Gastrocnemius medialis (tissue), 4 donors: ENCODE data around the gene TRAF3IP3. TPM values are rescaled to one million over a fixed set of nuclear protein-coding genes. Genes with fewer than 3 reads are reported as not detected.

Experiments used
- ATAC-seq, 2 donors: fragments of 150-250 bp; one replicate each; pipeline ENCODE4 v1.9.1; 2016
- DNase-seq, 2 donors: peaks; one replicate each; pipeline ENCODE4 v3.0.0-alpha.2; 2019
- H3K27ac ChIP-seq, 4 donors: fragments of 200-600 bp; sonication (generic); 1 replicate in 1 of 4; 2 replicates in 3 of 4; pipeline ENCODE4 v1.5.1; 2016 to 2018; ENCODE audit warnings: mild to moderate bottlenecking in 2 of 4, moderate library complexity in 1 of 4
- H3K27me3 ChIP-seq, 3 donors: fragments of 200-600 bp; sonication (generic) in 2 of 3; 1 replicate in 1 of 3; 2 replicates in 2 of 3; pipeline versions ENCODE4 v1.5.1 to v1.6.0; 2016 to 2019; ENCODE audit warnings: mild to moderate bottlenecking in 1 of 3, moderate library complexity in 1 of 3
- H3K36me3 ChIP-seq, 2 donors: fragments of 200-600 bp; sonication (generic) in 1 of 2; one replicate each; pipeline ENCODE4 v1.5.1; 2017 to 2018
- H3K4me1 ChIP-seq, 2 donors: fragments of 200-600 bp; sonication (generic) in 1 of 2; one replicate each; pipeline ENCODE4 v1.5.1; 2016 to 2017; ENCODE audit warnings: mild to moderate bottlenecking in 2 of 2
- H3K4me3 ChIP-seq, 4 donors: fragments of 200-600 bp; sonication (generic) in 3 of 4; 1 replicate in 1 of 4; 2 replicates in 3 of 4; pipeline ENCODE4 v1.5.1; 2016 to 2019; ENCODE audit warnings: mild to moderate bottlenecking in 2 of 4
- H3K9me3 ChIP-seq, 3 donors: fragments of 200-600 bp; sonication (generic) in 2 of 3; 1 replicate in 1 of 3; 2 replicates in 2 of 3; pipeline ENCODE4 v1.5.1; 2016 to 2019
- POLR2A ChIP-seq, 2 donors: fragments of 450-650 bp; IDR thresholded peaks; one replicate each; pipeline ENCODE4 v1.6.1; 2017; ENCODE audit warnings: antibody characterized with exemption in 2 of 2, mild to moderate bottlenecking in 2 of 2, moderate library complexity in 2 of 2
- in situ Hi-C, 4 donors: fragments of 200-750 bp; cut with MboI; loops; one replicate each; pipeline versions ENCODE4 v1.15.0 to v1.8.0; 2017; ENCODE audit warnings: low sequenced_read_pairs in 4 of 4
- intact Hi-C: fragments of 100-400 bp; cut with DNase I; formaldehyde crosslinking; loops from one replicate; pipeline ENCODE4 v1.15.1; 2023; ENCODE audit warnings: low total_unique reads
- total RNA-seq, 4 donors: library from RNA; depleted of rRNA; stranded (reverse); fragments of >200 nt; gene quantifications; one replicate each; pipeline versions ENCODE4 v1.1.0 to v1.2.3, GENCODE V29; 2016
- TF ChIP-seq, protein P1 (sequence below), 5 experiments: fragments of 450-650 bp in 3 of 5; fragments of 200-600 bp in 2 of 5; sonication (generic) in 2 of 5; IDR thresholded peaks in 4 of 5; conservative IDR thresholded peaks in 1 of 5; 1 replicate in 4 of 5; 2 replicates in 1 of 5; pipeline ENCODE4 v1.5.1; 2016 to 2019; ENCODE audit warnings: antibody characterized with exemption in 5 of 5, mild to moderate bottlenecking in 3 of 5, moderate library complexity in 3 of 5

Gene TRAF3IP3
- total RNA-seq, 4 donors from 2014 or later: 0.16 to 1.5 (median 0.35) TPM; not detected in 1

DNA sequence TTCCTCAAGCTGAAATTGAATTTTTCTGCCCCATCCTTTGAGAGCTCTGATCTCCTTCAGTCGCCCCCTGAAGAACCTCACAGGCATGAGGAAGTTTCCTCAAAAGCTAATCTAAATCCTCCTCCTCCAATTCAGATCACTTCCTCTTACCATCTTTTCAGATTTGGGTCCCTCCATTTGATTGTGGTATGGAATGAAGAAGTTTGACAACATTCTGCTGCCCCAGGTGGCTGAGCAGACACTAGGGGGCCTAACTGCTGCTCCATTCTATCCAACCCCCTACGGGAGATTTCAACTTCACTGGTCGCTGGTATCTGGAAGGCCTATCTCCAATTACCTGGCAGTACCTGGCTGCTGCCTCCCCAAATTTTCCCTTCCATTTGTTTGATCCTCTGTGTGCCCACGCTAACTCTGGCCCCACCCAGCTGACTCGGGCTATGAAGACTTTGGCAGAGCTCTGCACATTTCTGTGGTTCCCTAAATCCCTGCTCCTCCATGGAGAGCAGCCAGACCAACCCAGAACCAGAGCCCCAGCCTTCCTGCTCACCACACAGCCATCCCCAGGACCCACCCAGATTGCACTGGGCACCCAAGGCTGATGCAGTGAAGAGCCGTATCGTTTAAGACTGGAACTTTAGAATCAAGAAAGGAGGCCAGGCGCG is 42.3 kb downstream of the TRAF3IP3 start:
- no peak for TF ChIP-seq POLR2A (IDR thresholded peaks at IDR 0.05)
- TF ChIP-seq, protein P1, sequence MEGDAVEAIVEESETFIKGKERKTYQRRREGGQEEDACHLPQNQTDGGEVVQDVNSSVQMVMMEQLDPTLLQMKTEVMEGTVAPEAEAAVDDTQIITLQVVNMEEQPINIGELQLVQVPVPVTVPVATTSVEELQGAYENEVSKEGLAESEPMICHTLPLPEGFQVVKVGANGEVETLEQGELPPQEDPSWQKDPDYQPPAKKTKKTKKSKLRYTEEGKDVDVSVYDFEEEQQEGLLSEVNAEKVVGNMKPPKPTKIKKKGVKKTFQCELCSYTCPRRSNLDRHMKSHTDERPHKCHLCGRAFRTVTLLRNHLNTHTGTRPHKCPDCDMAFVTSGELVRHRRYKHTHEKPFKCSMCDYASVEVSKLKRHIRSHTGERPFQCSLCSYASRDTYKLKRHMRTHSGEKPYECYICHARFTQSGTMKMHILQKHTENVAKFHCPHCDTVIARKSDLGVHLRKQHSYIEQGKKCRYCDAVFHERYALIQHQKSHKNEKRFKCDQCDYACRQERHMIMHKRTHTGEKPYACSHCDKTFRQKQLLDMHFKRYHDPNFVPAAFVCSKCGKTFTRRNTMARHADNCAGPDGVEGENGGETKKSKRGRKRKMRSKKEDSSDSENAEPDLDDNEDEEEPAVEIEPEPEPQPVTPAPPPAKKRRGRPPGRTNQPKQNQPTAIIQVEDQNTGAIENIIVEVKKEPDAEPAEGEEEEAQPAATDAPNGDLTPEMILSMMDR (IDR thresholded peaks at IDR 0.05 in 4 of 5, conservative IDR thresholded peaks at IDR 0.05 in 1 of 5): no peak
- Histone ChIP-seq H3K4me3 (no peak overlapping the region), H3K4me1 (peaks cover 0 to 11% of the 10 kb centered on the region in 2 donors), H3K9me3 (no peaks in the 10 kb centered on the region), H3K27ac (no peak overlapping the region), H3K27me3 (peaks cover 0 to 13% (median 10%) of the 10 kb centered on the region in 3 donors), H3K36me3 (no peaks in the 10 kb centered on the region)
- no peak for DNase-seq
- in situ Hi-C loops: no loop called here
- intact Hi-C loops: no loop called here
- no peak for ATAC-seq

DNA sequence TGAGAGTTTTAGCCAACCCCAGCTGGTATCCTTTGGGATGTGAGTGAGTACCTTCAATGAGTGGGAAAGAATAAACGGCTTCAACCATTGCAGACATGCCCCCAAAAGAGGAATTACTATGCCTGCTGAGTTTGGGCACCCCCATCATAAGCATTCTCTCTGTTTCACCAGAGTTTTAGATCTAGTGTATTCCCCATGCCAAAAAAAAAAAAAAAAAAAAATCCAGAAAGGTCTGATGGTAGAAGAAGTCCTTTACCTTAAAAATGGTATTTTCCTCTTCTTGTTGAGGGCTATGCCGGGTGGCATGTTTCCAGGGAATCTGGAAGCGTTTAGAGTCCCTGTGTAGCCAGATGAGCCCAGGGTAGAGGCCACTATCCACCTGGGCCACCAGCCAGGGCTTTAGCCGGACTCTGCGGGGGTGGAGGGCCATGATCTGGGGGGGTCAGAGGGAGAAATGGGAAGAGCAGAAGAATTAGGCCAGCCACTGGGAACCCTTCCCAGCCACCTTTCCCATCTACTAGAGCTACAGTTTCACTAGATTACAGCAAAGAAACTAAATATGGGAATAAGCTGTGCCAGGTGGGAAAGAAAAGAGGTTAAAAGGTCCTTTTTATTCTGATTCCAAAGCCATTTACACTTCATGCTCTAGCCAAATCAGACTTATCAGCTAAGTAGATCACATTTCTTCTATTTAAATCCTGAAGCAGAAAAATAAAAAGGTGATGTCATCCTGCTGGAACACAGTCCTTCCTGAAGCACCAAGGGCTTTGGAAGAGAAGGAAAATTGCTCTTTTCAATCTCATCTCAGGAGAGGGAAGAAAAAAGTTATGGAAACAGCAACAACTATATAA is 45.4 kb downstream of the TRAF3IP3 start:
- ATAC-seq: no peak
- H3K4me3 ChIP-seq: no peak overlapping the region

DNA sequence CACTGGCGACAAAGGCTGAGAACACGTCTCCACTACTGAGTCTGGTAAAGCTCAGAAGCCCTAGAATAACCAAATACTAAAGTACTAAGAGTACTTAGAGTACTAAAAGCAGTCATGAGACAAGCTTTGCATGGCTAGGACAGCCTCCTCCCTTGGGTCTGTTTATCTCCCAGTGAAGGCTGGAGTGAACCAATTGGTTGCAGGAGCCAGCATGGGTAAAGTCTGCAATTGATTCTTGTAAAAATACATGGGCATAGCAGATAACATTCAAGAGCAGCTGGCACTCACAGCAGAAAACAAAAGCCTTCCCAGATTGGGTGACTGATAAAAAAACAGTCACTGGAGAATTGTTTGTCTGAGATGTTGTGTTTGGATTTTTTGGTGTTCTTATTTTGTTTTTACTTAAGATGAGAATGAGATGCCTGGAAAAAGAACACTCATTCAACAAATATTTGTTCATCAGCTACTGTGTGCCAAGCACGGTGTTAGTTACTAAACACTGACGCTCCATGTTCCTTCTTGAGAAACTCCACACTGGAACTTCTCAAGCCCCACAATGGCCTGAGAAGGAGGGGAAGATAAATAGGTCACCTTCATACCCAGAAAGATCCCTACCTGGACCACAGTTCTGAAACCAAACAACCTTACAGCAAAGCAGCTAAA is 46.4 kb downstream of the TRAF3IP3 start:
- in situ Hi-C loops (no loop called here), intact Hi-C loops (no loop called here)
- ATAC-seq (no peak), DNase-seq (no peak)
- Histone ChIP-seq H3K36me3 (no peaks in the 10 kb centered on the region), H3K9me3 (no peaks in the 10 kb centered on the region), H3K27ac (peak overlapping the region in 1 of 4 donors; percentile 25), H3K4me1 (peaks cover 0 to 11% of the 10 kb centered on the region in 2 donors), H3K27me3 (peaks cover 10 to 11% (median 11%) of the 10 kb centered on the region in 3 donors), H3K4me3 (no peak overlapping the region)
- no peak for TF ChIP-seq POLR2A (IDR thresholded peaks at IDR 0.05)
- TF ChIP-seq, protein P1 (IDR thresholded peaks at IDR 0.05 in 4 of 5, conservative IDR thresholded peaks at IDR 0.05 in 1 of 5): no peak

More for the DNA sequence above, 45.4 kb downstream of the TRAF3IP3 start:
- Histone ChIP-seq H3K27me3 (peaks cover 7 to 11% (median 9%) of the 10 kb centered on the region in 3 donors), H3K4me1 (peaks cover 0 to 11% of the 10 kb centered on the region in 2 donors), H3K36me3 (no peaks in the 10 kb centered on the region), H3K9me3 (no peaks in the 10 kb centered on the region), H3K27ac (peak overlapping the region in 3 of 4 donors; percentile 8 to 28 (median 25))
- DNase-seq: peak in 1 of 2 donors; percentile 13
- intact Hi-C loops (no loop called here), in situ Hi-C loops (no loop called here)
- TF ChIP-seq POLR2A (IDR thresholded peaks at IDR 0.05): no peak

DNA sequence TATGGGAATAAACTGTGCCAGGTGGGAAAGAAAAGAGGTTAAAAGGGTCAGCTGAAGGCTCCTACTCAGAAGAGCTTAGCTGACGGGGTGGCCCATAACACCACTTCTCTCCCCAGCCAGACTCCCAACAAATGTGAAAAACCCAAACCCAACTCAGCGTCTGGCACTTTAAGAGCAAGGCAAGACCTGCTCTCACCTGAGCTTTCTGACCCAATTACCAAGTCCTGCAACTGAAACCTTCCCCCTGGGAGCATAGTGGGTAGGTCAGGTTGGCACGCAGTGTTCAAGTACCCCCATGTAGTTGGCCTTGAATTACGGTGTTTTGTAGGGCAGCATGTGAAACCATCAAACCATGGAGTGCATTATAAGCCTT is 46.9 kb downstream of the TRAF3IP3 start:
- no peaks in the 10 kb centered on the region for H3K9me3 ChIP-seq
- H3K36me3 ChIP-seq: no peaks in the 10 kb centered on the region
- ATAC-seq (no peak), DNase-seq (no peak)
- H3K27me3 ChIP-seq: peaks cover 10 to 11% (median 11%) of the 10 kb centered on the region in 3 donors
- peaks cover 0 to 11% of the 10 kb centered on the region in 2 donors for H3K4me1 ChIP-seq
- no peak overlapping the region for H3K4me3 ChIP-seq
- in situ Hi-C loops: no loop called here
- no peak overlapping the region for H3K27ac ChIP-seq
- TF ChIP-seq, protein P1 (IDR thresholded peaks at IDR 0.05 in 4 of 5, conservative IDR thresholded peaks at IDR 0.05 in 1 of 5): no peak
- no peak for TF ChIP-seq POLR2A (IDR thresholded peaks at IDR 0.05)
- intact Hi-C loops: no loop called here
